Ishikawa (cell line): ENCODE measurements around the gene OR6X1.

Experiments used
- CEBPB ChIP-seq: IDR thresholded peaks from 2 replicates; pipeline ENCODE4 v1.6.1; 2012
- CREB1 ChIP-seq: IDR thresholded peaks from 2 replicates; pipeline ENCODE4 v1.6.1; 2012; ENCODE audit warnings: low read depth
- EGR1 ChIP-seq: IDR thresholded peaks from 2 replicates; pipeline ENCODE4 v1.6.1; 2012
- EP300 ChIP-seq: IDR thresholded peaks from 2 replicates; pipeline ENCODE4 v1.6.1; 2012; ENCODE audit warnings: borderline replicate concordance
- FOXM1 ChIP-seq: IDR thresholded peaks from 2 replicates; pipeline ENCODE4 v1.6.1; 2012; ENCODE audit warnings: low read depth, borderline replicate concordance
- NFIC ChIP-seq: IDR thresholded peaks from 2 replicates; pipeline ENCODE4 v1.6.1; 2012
- RAD21 ChIP-seq: IDR thresholded peaks from 2 replicates; pipeline ENCODE4 v1.6.1; 2012; ENCODE audit warnings: low read depth
- REST ChIP-seq: IDR thresholded peaks from 2 replicates; pipeline ENCODE4 v1.6.1; 2012; ENCODE audit warnings: low read depth, mild to moderate bottlenecking
- TAF1 ChIP-seq: IDR thresholded peaks from 2 replicates; pipeline ENCODE4 v1.6.1; 2012; ENCODE audit warnings: low read depth, mild to moderate bottlenecking
- TCF12 ChIP-seq: IDR thresholded peaks from 2 replicates; pipeline ENCODE4 v1.6.1; 2012; ENCODE audit warnings: low read depth
- TEAD4 ChIP-seq: IDR thresholded peaks from 2 replicates; pipeline ENCODE4 v1.6.1; 2012
- USF1 ChIP-seq: IDR thresholded peaks from 2 replicates; pipeline ENCODE4 v1.6.1; 2012
- YY1 ChIP-seq: IDR thresholded peaks from 2 replicates; pipeline ENCODE4 v1.6.1; 2012; ENCODE audit warnings: low read depth
- ZBTB7A ChIP-seq: IDR thresholded peaks from 2 replicates; pipeline ENCODE4 v1.6.1; 2012; ENCODE audit warnings: low read depth
- TF ChIP-seq, protein P1 (sequence below): IDR thresholded peaks from 2 replicates; pipeline ENCODE4 v1.6.1; 2012

Gene OR6X1

GRCh38 chr11:123742031-123742723 is 12.1 kb downstream of the OR6X1 start:
- TF ChIP-seq ZBTB7A = no peak
- no peak for TF ChIP-seq EP300
- TF ChIP-seq CREB1 = no peak
- no peak for TF ChIP-seq USF1
- TF ChIP-seq NFIC = no peak
- TF ChIP-seq FOXM1 = no peak
- no peak for TF ChIP-seq TAF1
- TF ChIP-seq TEAD4 = no peak
- TF ChIP-seq REST = no peak
- TF ChIP-seq RAD21 = no peak
- TF ChIP-seq, protein P1, sequence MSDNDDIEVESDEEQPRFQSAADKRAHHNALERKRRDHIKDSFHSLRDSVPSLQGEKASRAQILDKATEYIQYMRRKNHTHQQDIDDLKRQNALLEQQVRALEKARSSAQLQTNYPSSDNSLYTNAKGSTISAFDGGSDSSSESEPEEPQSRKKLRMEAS = no peak

GRCh38 chr11:123741159-123742030 is 12.9 kb downstream of the OR6X1 start, which contains the start of gene ZNF202:
Gene ZNF202, minus strand, starts transcription at chr11:123741660. Its CDS starts 10,772 bp downstream, at chr11:123730888.
- TF ChIP-seq USF1 (peak; percentile 95), TCF12 (peak; percentile 49), EP300 (no peak), ZBTB7A (peak; percentile 53; the same call in 1 of the 2 replicates), TAF1 (peak; percentile 77)
- TF ChIP-seq, protein P1 = peak; percentile 97

DNA sequence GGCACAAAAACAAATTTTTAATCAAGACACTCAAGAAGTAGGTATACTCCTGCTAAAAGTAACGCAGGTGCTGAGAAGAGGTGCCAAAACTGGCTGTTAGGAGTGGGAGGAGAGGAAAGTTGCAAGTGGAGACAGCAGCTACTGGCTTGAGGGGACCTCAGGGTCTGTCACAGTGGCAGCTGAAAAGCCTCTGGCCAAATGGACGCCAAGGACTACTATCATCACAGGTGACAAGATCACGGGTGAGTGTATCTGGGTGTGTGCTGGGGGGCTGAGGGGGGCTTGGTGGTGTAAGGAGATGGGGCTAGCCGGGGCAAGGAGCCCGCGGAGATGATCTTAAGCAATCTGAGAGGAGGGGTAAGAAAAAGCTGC is 13.5 kb downstream of the OR6X1 start:
- TF ChIP-seq YY1 (no peak), CEBPB (no peak), NFIC (no peak), TEAD4 (no peak), CREB1 (no peak), TCF12 (no peak), FOXM1 (no peak), RAD21 (no peak), EP300 (no peak), TAF1 (no peak), ZBTB7A (no peak), EGR1 (no peak), REST (no peak)
- TF ChIP-seq, protein P1 = no peak

DNA sequence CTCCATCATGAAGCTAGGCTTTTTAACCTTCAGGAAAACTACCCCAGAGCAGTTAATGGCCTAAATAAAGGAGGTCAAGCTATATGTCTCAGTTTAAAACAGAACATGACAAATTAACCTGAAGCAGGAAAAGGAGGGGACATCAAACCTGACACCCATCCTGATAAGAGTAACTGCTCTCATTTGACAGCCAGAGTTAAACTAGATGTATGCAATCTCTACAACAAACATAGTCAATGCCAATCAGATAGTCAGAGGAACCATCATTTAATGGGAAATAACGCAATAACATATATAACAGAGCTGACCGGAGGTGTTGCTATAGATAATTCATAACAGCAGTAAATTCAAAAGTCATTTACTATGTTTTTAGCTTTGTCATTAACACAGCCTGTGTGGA is 15.9 kb downstream of the OR6X1 start:
- no peak for TF ChIP-seq CREB1
- no peak for TF ChIP-seq EP300
- no peak for TF ChIP-seq YY1
- no peak for TF ChIP-seq USF1
- no peak for TF ChIP-seq RAD21
- no peak for TF ChIP-seq EGR1
- no peak for TF ChIP-seq TEAD4
- TF ChIP-seq FOXM1 = no peak
- TF ChIP-seq CEBPB = no peak
- no peak for TF ChIP-seq NFIC
- no peak for TF ChIP-seq TCF12
- TF ChIP-seq ZBTB7A = no peak
- TF ChIP-seq REST = no peak
- no peak for TF ChIP-seq TAF1
- TF ChIP-seq, protein P1 = no peak
